Measurements from ENCODE around the gene GOSR2. TPM values are rescaled to one million over a fixed set of nuclear protein-coding genes. Genes with fewer than 3 reads are reported as not detected.

Gene GOSR2
- total and polyA plus RNA-seq, 2 donors (not counting 3 experiments of a cell fraction or from before 2014, with no cell fraction given): 48.6 to 54.7 TPM

- H2AFZ ChIP-seq (ENCODE audit: low read depth, low read length): no peak overlapping the region
- FAIRE-seq: no peak
- H3K9ac ChIP-seq (replicated peaks; ENCODE audit: extremely low read depth, insufficient read depth, low read length): no peak overlapping the region
- ChIA-PET CTCF (interaction anchor here (0.8 kb wide), 1 partner anchor 42 kb away, joined by 3 read pairs; no protein-coding TSS in a partner anchor), POLR2A (no interaction called here)
- TF ChIP-seq FOS (IDR thresholded peaks at IDR 0.05; ENCODE audit: borderline replicate concordance, insufficient read depth, low read length) (no peak), POLR2A (IDR thresholded peaks at IDR 0.05; ENCODE audit: low read depth, low read length) (no peak), EZH2 (IDR thresholded peaks at IDR 0.05; ENCODE audit: borderline replicate concordance, low read depth, low read length, severe bottlenecking) (no peak), POLR2AphosphoS5 (IDR thresholded peaks at IDR 0.05; ENCODE audit: insufficient read depth, low read depth, low read length) (no peak), JUN (IDR thresholded peaks at IDR 0.05; ENCODE audit: borderline replicate concordance, insufficient read depth, insufficient read length, low read depth) (no peak), MYC (IDR thresholded peaks at IDR 0.05; ENCODE audit: low read depth, low read length) (no peak), GATA2 (IDR thresholded peaks at IDR 0.05; ENCODE audit: insufficient read depth, insufficient read length, low read depth, low read length) (no peak)
- TF ChIP-seq, protein P1, sequence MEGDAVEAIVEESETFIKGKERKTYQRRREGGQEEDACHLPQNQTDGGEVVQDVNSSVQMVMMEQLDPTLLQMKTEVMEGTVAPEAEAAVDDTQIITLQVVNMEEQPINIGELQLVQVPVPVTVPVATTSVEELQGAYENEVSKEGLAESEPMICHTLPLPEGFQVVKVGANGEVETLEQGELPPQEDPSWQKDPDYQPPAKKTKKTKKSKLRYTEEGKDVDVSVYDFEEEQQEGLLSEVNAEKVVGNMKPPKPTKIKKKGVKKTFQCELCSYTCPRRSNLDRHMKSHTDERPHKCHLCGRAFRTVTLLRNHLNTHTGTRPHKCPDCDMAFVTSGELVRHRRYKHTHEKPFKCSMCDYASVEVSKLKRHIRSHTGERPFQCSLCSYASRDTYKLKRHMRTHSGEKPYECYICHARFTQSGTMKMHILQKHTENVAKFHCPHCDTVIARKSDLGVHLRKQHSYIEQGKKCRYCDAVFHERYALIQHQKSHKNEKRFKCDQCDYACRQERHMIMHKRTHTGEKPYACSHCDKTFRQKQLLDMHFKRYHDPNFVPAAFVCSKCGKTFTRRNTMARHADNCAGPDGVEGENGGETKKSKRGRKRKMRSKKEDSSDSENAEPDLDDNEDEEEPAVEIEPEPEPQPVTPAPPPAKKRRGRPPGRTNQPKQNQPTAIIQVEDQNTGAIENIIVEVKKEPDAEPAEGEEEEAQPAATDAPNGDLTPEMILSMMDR (IDR thresholded peaks at IDR 0.05; ENCODE audit: extremely low read depth in 1 of 2, insufficient read depth in 1 of 2, low read depth in 1 of 2, low read length in 2 of 2): no peak
- TF ChIP-seq, protein P2, sequence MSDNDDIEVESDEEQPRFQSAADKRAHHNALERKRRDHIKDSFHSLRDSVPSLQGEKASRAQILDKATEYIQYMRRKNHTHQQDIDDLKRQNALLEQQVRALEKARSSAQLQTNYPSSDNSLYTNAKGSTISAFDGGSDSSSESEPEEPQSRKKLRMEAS (IDR thresholded peaks at IDR 0.05; ENCODE audit: insufficient read depth, insufficient read length): no peak
- H3K79me2 ChIP-seq (ENCODE audit: control insufficient read depth, insufficient read depth, low read length): no peaks in the 10 kb centered on the region
- no peaks in the 10 kb centered on the region for H4K20me1 ChIP-seq (replicated peaks; ENCODE audit: control insufficient read depth, extremely low read depth, insufficient read depth, low read length)
- H3K27ac ChIP-seq (ENCODE audit: insufficient read depth, low read depth, low read length): no peak overlapping the region
- dilution Hi-C loops (cut with MboI; ENCODE audit: extremely low pct_ligation_motif_present, low sequenced_read_pairs): no loop called here
- no peaks in the 10 kb centered on the region for H3K4me1 ChIP-seq (ENCODE audit: control insufficient read depth, extremely low read depth, insufficient read depth, low read length)
- peaks cover 15 to 20% of the 10 kb centered on the region in 2 experiments for H3K27me3 ChIP-seq (ENCODE audit: control insufficient read depth in 2 of 2, insufficient read depth in 2 of 2, low read length in 2 of 2)
- no peak overlapping the region for H3K4me3 ChIP-seq (replicated peaks in 1 of 3; ENCODE audit: insufficient read depth in 1 of 3, low read depth in 1 of 3, low read length in 3 of 3)
- intact Hi-C loops (cut with micrococcal nuclease): no loop called here
- no peaks in the 10 kb centered on the region for H3K9me3 ChIP-seq (replicated peaks; ENCODE audit: control insufficient read depth, insufficient read depth, low read length)
- no peaks in the 10 kb centered on the region for H3K9me1 ChIP-seq (replicated peaks; ENCODE audit: control insufficient read depth, extremely low read depth, insufficient read depth, low read length)
- BruUV-seq (replicated peaks): no TSS peak
- DNase-seq (ENCODE audit: low read depth, low spot score): peak; percentile 80
- no peak overlapping the region for H3K4me2 ChIP-seq (ENCODE audit: insufficient read depth, low read length)
- no peaks in the 10 kb centered on the region for H3K36me3 ChIP-seq (ENCODE audit: control insufficient read depth in 2 of 2, extremely low read depth in 1 of 2, insufficient read depth in 2 of 2, low read length in 2 of 2)
Measured at GRCh38 chr17:46984892-46985291, 61.9 kb downstream of the GOSR2 start.
